Raji (cell line): ENCODE data around the gene ILDR2.

Experiments
- POLR2A ChIP-seq: IDR thresholded peaks from 2 replicates; pipeline ENCODE4 v1.6.1; 2011; ENCODE audit warnings: low read depth, low read length, control low read depth; ENCODE audit not compliant: insufficient read depth

Gene ILDR2

GRCh38 chr1:166975361-166976129, at the start of gene ILDR2:
Gene ILDR2 (minus strand): TSS chr1:166975540. CDS start chr1:166975268, 272 bp downstream.
- TF ChIP-seq POLR2A, result peak; percentile 29; the same call in 1 of the 2 replicates

DNA sequence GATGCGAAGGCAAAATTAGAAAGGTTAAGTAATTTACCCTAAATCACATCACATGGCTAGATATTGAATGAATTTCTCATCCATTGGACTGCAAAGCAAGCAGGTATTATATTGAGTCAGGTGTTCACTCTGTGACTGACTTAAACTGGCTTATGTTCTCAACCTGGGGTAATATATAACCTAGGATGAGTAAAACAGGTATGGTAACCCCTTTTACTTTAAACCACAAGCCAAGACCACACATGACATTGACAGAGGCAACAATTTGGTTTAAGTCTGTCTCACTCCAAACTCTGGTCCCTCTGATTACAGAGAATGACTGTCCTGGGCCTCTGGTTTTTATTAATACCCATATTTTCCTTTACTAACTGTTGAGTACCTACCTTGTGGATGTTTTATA, 47.0 kb upstream of the ILDR2 start:
- no peak for TF ChIP-seq POLR2A

- TF ChIP-seq POLR2A, result no peak
Observed at GRCh38 chr1:167016100-167016750, 40.9 kb upstream of the ILDR2 start.

DNA sequence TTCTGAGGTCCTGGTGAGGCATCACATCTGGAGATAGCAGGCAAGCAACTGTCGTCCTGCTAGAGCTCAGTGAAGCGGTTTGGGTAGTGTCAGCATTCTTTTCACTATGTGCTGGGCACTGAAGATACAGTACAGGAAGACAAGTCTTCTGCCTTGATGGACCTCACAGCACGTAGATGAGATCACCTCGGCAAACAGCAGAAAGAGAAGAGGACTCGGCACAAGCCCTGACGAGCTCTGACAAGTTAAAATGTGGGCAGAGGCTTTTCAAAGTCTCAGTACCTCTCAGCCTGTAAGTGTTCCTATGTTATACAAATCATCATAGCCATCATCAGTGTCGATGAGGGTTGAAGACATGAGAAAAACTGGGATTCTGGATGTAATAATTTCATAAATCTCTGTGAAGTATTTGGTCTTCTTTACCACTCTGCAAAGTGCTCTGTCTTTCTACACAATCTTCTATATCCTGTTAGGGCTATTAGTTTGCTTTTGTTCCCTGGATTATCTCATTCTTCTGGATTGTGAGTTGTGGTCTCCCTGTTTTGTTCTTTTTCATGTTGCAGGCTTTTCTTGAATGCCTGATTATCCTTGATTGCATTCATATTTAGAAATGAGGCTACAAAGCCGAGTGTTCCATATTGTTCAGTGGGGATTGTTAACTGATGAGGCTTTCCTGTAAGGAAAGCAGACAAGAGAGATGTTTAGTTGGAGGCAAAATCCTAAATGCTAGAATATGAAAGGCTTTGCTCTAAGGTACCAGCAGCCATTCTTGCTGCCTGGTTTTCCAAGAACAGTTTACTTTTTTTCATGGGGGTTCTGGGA, 38.0 kb upstream of the ILDR2 start:
- no peak for TF ChIP-seq POLR2A

DNA sequence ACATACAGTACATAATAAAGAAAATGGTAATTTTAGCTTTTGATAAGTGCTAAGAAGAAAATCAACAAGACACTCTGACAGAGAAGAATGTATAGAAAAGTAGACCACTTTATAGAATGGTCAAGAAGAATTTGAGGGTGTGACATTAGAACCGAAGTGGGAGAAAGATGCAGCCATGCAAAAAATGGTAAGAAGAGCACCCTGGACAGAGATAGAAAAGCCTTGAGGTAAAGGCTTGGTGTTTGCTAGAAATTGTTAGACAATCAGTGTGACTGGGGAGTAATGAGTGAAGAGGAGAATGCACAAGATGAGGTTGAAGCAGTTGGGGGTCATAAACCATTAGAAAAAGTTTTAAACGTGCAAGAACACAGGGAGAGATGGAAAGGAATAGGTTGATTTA, 37.2 kb upstream of the ILDR2 start:
- no peak for TF ChIP-seq POLR2A

- TF ChIP-seq POLR2A, result no peak
Observed at GRCh38 chr1:167011560-167012191, 36.3 kb upstream of the ILDR2 start.

- no peak for TF ChIP-seq POLR2A
Observed at GRCh38 chr1:167003711-167004110, 28.4 kb upstream of the ILDR2 start.

DNA sequence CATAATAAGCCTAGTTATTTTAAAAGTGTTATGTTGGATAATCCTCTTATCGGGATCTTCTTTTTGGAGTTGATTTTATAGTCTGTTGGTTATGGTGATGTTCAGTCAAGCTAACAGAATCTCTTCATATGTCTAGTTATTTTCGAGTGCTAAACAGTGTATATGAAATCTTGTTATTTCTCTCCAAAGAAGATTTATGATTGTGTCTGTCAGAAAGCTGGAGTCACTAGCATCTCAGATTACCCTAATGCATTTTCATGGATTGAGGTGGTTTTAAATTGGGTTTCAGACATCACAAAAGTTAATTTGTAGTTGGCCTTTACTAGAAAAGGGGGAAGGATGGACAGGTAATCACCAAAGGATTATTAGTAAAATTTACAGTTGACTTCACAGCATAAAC, 27.0 kb upstream of the ILDR2 start:
- no peak for TF ChIP-seq POLR2A

GRCh38 chr1:167000546-167000945, 25.2 kb upstream of the ILDR2 start:
- no peak for TF ChIP-seq POLR2A

DNA sequence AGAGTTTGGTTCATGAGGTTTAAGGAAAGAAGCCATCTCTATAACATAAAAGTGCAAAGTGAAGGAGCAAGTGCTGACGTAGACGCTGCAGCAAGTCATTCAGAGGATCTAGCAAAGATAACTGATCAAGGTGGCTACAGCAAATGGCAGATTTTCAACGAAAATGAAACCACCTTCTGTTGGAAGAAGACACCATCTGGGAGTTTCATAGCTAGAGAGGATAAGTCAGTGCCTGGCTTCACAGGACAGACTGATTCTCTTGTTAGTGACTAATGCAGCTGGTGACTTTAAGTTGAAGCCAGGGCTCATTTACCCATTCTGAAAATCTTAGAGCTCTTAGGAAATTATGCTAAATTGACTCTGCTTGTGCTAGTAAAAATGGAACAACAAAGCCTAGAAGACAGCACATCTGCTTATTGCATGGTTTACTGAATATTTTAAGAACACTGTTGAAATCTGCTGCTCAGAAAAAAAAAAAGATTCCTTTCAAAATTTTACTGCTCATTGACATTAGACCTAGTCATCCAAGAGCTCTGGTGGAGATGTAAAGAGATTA, 24.2 kb upstream of the ILDR2 start:
- no peak for TF ChIP-seq POLR2A

DNA sequence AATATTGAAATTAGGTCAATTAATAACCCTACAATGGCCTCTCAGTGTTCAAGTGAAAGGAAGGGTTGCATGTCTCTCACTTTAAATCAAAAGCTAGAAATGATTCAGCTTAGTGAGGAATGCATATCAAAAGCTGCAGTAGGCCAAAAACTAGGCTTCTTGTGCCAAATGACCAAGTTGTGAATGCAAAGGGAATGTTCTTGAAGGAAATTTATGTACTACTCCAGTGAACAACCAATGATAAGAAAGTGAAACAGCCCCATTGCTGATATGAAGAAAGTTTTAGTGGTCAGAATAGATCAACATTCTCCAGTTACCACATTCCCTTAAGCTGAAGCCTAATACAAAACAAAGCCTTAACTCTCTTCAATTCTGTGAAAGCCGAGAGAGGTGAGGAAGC, 23.7 kb upstream of the ILDR2 start:
- no peak for TF ChIP-seq POLR2A

GRCh38 chr1:166988974-166989515, 13.7 kb upstream of the ILDR2 start, which contains the start of gene MAEL:
Gene MAEL (plus strand): TSS chr1:166989280. CDS start chr1:166989353, 73 bp downstream.
- no peak for TF ChIP-seq POLR2A

GRCh38 chr1:166981589-166981988, 6.2 kb upstream of the ILDR2 start:
- no peak for TF ChIP-seq POLR2A

DNA sequence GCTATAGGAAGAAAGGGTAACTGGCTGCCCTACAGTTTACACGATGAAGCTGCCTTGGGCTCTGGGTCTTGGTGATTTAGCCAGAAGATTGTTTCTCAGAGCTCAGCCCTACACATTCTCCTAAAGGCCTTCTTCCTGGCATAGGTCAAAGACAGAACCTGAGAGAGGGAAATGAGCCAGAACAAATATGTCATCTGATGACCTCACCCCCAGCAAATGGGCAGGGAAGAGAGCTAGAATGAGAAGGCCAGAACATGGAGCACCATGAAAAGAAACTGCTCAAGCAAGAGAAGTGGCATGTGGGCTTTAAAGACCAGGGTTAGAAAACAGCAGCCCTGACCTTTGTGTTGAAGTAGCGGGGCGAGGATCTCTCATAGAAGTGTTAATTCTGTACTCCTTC, 5.5 kb upstream of the ILDR2 start:
- no peak for TF ChIP-seq POLR2A
